PC-9 (cell line): ENCODE measurements around the gene RPL32. TPM values are rescaled to one million over a fixed set of nuclear protein-coding genes. Genes with fewer than 3 reads are reported as not detected.

Experiments
- BruUV-seq: library from RNA; stranded (reverse); fragments of 400-500 nt; replicated peaks from 2 replicates; lab custom pipeline; 2021; lab: Mats Ljungman, UMichigan
- CTCF ChIA-PET: fragments of 300-600 bp; sonication (Branson Sonifier 250); formaldehyde crosslinking; loops from one replicate; lab custom pipeline; 2022; ENCODE audit warnings: antibody characterized with exemption; lab: Charles Lee
- POLR2A ChIA-PET: fragments of 300-600 bp; sonication (Branson Sonifier 250); formaldehyde crosslinking; loops from one replicate; lab custom pipeline; 2022; ENCODE audit warnings: antibody characterized with exemption; ENCODE audit not compliant: unreplicated experiment; lab: Charles Lee
- DNase-seq, 2 experiments: peaks; one replicate each; pipeline versions ENCODE4 v3.0.0 to v3.0.0-alpha.2; 2015 to 2022; ENCODE audit warnings: mixed read lengths in 1 of 2
- H2AFZ ChIP-seq: fragments of 200-600 bp; sonication (generic); 2 replicates; pipeline ENCODE4 v1.8.1; 2017; ENCODE audit warnings: antibody characterized with exemption
- H3F3A ChIP-seq: fragments of 200-600 bp; sonication (generic); 2 replicates; pipeline ENCODE4 v1.8.1; 2017; ENCODE audit warnings: antibody characterized with exemption, mild to moderate bottlenecking, low read depth; ENCODE audit not compliant: insufficient read depth
- H3K27ac ChIP-seq: fragments of 200-600 bp; sonication (generic); 2 replicates; pipeline ENCODE4 v1.6.1; 2016; ENCODE audit warnings: mixed run types
- H3K27me3 ChIP-seq: fragments of 200-600 bp; sonication (generic); 2 replicates; pipeline ENCODE4 v1.6.1; 2016; ENCODE audit warnings: low read depth, mixed run types; ENCODE audit not compliant: insufficient read depth
- H3K36me3 ChIP-seq: fragments of 200-600 bp; sonication (generic); 2 replicates; pipeline ENCODE4 v1.6.1; 2016; ENCODE audit warnings: low read depth, mixed run types
- H3K4me1 ChIP-seq: fragments of 200-600 bp; sonication (generic); replicated peaks from 2 replicates; pipeline ENCODE4 v1.6.1; 2016; ENCODE audit warnings: mixed run types; ENCODE audit not compliant: insufficient read depth
- H3K4me2 ChIP-seq: fragments of 200-600 bp; sonication (generic); 2 replicates; pipeline ENCODE4 v1.6.1; 2017; ENCODE audit warnings: mixed run types
- H3K4me3 ChIP-seq: fragments of 200-600 bp; sonication (generic); 2 replicates; pipeline ENCODE4 v1.6.1; 2016; ENCODE audit warnings: mixed run types
- H3K79me2 ChIP-seq: fragments of 200-600 bp; sonication (generic); 2 replicates; pipeline ENCODE4 v1.6.1; 2017; ENCODE audit warnings: low read depth, mixed run types
- H3K9me2 ChIP-seq: fragments of 200-600 bp; sonication (generic); 2 replicates; pipeline ENCODE4 v1.8.1; 2017; ENCODE audit warnings: mild to moderate bottlenecking; ENCODE audit not compliant: insufficient read depth
- H3K9me3 ChIP-seq: fragments of 200-600 bp; sonication (generic); 2 replicates; pipeline ENCODE4 v1.8.1; 2016; ENCODE audit warnings: low read depth; ENCODE audit not compliant: insufficient read depth
- H4K20me1 ChIP-seq: fragments of 200-600 bp; sonication (generic); 2 replicates; pipeline ENCODE4 v1.8.1; 2017; ENCODE audit not compliant: insufficient read depth
- EZH2 ChIP-seq: fragments of 200-600 bp; sonication (generic); IDR thresholded peaks from 2 replicates; pipeline ENCODE4 v1.8.0; 2017; ENCODE audit warnings: antibody characterized with exemption, low read depth
- intact Hi-C: fragments of 100-400 bp; cut with micrococcal nuclease; formaldehyde crosslinking; loops from one replicate; pipeline ENCODE4 v1.10.0; 2022; ENCODE audit not compliant: unreplicated experiment
- total RNA-seq: library from RNA; stranded (reverse); gene quantifications from 2 replicates; pipeline ENCODE4 v1.2.3, GENCODE V29; 2021
- TF ChIP-seq, protein P1 (sequence below): fragments of 200-600 bp; sonication (generic); conservative IDR thresholded peaks from 2 replicates; pipeline ENCODE4 v1.6.1; 2017; ENCODE audit warnings: mixed run types, antibody characterized with exemption, mild to moderate bottlenecking, moderate library complexity

The RPL32 gene
- total RNA-seq, 1 experiment from 2014 or later = 1,662 TPM

DNA sequence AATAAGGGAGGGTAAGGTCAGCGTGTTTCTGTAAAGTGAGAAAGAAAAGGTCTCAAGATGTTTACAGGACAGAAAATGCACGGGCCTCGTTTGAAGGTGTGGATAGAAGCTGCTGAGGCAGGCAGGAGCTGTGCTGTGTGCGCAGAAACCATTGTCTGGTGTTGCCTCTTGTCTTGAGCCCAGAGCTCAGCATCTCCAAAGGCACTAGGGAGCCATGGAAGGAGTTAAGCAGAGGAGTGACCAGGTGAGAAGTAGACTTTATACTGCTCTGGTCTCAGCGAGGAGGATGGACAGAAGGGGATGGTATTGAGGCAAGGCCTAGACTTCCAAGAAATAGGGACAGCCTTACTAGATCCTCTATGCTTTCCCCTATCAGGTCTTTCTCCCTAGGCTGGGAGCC, 31.9 kb downstream of the RPL32 start:
- no peaks in the 10 kb centered on the region for H3K9me3 ChIP-seq
- BruUV-seq = no TSS peak
- no peak overlapping the region for H3K27ac ChIP-seq
- TF ChIP-seq EZH2 = no peak
- TF ChIP-seq, protein P1, sequence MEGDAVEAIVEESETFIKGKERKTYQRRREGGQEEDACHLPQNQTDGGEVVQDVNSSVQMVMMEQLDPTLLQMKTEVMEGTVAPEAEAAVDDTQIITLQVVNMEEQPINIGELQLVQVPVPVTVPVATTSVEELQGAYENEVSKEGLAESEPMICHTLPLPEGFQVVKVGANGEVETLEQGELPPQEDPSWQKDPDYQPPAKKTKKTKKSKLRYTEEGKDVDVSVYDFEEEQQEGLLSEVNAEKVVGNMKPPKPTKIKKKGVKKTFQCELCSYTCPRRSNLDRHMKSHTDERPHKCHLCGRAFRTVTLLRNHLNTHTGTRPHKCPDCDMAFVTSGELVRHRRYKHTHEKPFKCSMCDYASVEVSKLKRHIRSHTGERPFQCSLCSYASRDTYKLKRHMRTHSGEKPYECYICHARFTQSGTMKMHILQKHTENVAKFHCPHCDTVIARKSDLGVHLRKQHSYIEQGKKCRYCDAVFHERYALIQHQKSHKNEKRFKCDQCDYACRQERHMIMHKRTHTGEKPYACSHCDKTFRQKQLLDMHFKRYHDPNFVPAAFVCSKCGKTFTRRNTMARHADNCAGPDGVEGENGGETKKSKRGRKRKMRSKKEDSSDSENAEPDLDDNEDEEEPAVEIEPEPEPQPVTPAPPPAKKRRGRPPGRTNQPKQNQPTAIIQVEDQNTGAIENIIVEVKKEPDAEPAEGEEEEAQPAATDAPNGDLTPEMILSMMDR = no peak
- H3K9me2 ChIP-seq = no peaks in the 10 kb centered on the region
- H4K20me1 ChIP-seq = no peaks in the 10 kb centered on the region
- no peaks in the 10 kb centered on the region for H3K4me1 ChIP-seq
- intact Hi-C loops = no loop called here
- no peaks in the 10 kb centered on the region for H3K27me3 ChIP-seq
- H3K36me3 ChIP-seq = no peaks in the 10 kb centered on the region
- DNase-seq = no peak
- H3F3A ChIP-seq = peaks cover 15% of the 10 kb centered on the region
- ChIA-PET POLR2A (interaction anchor here (0.7 to 1.2 kb wide), 2 partner anchors 31 to 145 kb away, joined by 4 to 6 read pairs; no protein-coding TSS in a partner anchor), CTCF (interaction anchor here (1.3 kb wide), 1 partner anchor 14 kb away, joined by 5 read pairs; no protein-coding TSS in a partner anchor)
- peak overlapping the region; percentile 64 for H3K4me3 ChIP-seq
- no peaks in the 10 kb centered on the region for H3K79me2 ChIP-seq
- H2AFZ ChIP-seq = peak overlapping the region; percentile 87
- peak overlapping the region; percentile 99 for H3K4me2 ChIP-seq

DNA sequence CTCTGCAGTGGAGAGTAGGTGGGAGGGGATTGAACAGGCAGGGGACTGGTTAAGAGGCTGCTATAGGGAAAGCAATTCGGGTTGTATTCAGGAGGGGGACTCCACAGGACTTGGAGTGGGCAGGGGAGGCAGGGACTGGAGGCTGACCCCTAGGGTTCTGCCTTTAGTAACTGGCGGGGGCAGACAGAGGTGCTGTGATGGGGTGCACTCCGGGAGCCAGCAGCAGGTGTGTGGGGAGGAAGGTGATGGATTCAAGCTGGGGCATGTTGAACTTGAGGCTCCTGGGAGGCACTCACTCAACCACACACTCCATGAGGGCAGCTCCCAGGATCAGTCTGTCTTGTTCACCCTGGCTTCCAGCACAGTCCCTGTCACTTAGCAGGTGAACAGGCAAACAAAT, 32.4 kb downstream of the RPL32 start:
- no peaks in the 10 kb centered on the region for H3K9me3 ChIP-seq
- H3F3A ChIP-seq = peaks cover 15% of the 10 kb centered on the region
- CTCF ChIA-PET = no interaction called here
- POLR2A ChIA-PET = interaction anchor here (0.7 kb wide), 1 partner anchor 145 kb away, joined by 6 read pairs; no protein-coding TSS in a partner anchor
- H3K9me2 ChIP-seq = no peaks in the 10 kb centered on the region
- H3K27me3 ChIP-seq = no peaks in the 10 kb centered on the region
- H3K79me2 ChIP-seq = no peaks in the 10 kb centered on the region
- no peaks in the 10 kb centered on the region for H3K4me1 ChIP-seq
- no peaks in the 10 kb centered on the region for H3K36me3 ChIP-seq
- DNase-seq = no peak
- no peaks in the 10 kb centered on the region for H4K20me1 ChIP-seq
- no peak overlapping the region for H2AFZ ChIP-seq
- TF ChIP-seq, protein P1 = no peak
- no peak for TF ChIP-seq EZH2
- H3K4me3 ChIP-seq = no peak overlapping the region
- no peak overlapping the region for H3K27ac ChIP-seq
- no TSS peak for BruUV-seq
- peak overlapping the region; percentile 99; the same call in 1 of the 2 replicates for H3K4me2 ChIP-seq
- intact Hi-C loops = no loop called here

DNA sequence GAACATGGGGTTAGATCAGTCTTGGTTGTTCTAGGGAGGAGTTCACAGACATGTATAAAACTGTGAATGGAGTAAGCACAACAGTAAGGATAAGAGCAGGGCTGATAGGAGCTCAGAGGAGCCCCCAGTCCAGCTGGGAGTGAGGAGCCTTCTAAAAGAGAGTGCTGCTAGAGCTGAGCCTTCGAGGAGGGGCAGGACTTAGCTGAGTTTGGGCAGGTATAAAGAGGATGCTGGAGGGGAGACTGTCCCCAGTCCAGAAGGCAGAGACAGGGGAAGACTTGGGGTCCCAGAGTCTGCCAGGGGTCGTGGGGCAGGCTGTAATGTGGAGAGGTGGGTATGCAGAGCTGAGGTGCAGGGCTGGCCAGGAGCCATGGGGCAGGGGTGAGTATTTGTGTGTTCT, 32.8 kb downstream of the RPL32 start:
- Histone ChIP-seq H3K27me3 (no peaks in the 10 kb centered on the region), H3K79me2 (no peaks in the 10 kb centered on the region), H3K4me1 (no peaks in the 10 kb centered on the region), H3K36me3 (no peaks in the 10 kb centered on the region), H3K27ac (no peak overlapping the region), H3K4me2 (no peak overlapping the region), H3K9me3 (no peaks in the 10 kb centered on the region), H3F3A (peaks cover 15% of the 10 kb centered on the region), H4K20me1 (no peaks in the 10 kb centered on the region), H3K9me2 (no peaks in the 10 kb centered on the region), H2AFZ (no peak overlapping the region), H3K4me3 (no peak overlapping the region)
- intact Hi-C loops = no loop called here
- BruUV-seq = no TSS peak
- CTCF ChIA-PET = interaction anchor here (0.6 kb wide), 1 partner anchor 54 kb away, joined by 4 read pairs; no protein-coding TSS in a partner anchor
- no peak for TF ChIP-seq EZH2
- TF ChIP-seq, protein P1 = no peak
- no peak for DNase-seq
- POLR2A ChIA-PET = no interaction called here
